ENCODE data around the gene CEP85. TPM values are rescaled to one million over a fixed set of nuclear protein-coding genes. Genes with fewer than 3 reads are reported as not detected.

The CEP85 gene
- total RNA-seq, 1 donor from 2014 or later: 3.5 TPM

GRCh38 chr1:26315874-26316850 lies 82.2 kb downstream of the CEP85 start:
- DNase-seq (ENCODE audit: low spot score): no peak

- no peak for DNase-seq (ENCODE audit: low spot score)
These were observed 83.1 kb downstream of the CEP85 start for GRCh38 chr1:26317146-26317545.

- DNase-seq (ENCODE audit: low spot score): no peak
These were observed 83.8 kb downstream of the CEP85 start, which contains the start of gene CD52 for GRCh38 chr1:26317612-26318337. TSS of gene CD52 (plus strand) at chr1:26317958. CDS start at chr1:26318018, 60 bp downstream.

- DNase-seq (ENCODE audit: low spot score): no peak
These were observed 84.5 kb downstream of the CEP85 start for GRCh38 chr1:26318338-26319064.

- DNase-seq (ENCODE audit: low spot score): no peak
These were observed 86.9 kb downstream of the CEP85 start for GRCh38 chr1:26320896-26321295.

- DNase-seq (ENCODE audit: low spot score): peak; percentile 95
These were observed 87.5 kb downstream of the CEP85 start for GRCh38 chr1:26321315-26322041.

GRCh38 chr1:26322042-26322331 lies 88.0 kb downstream of the CEP85 start:
- DNase-seq (ENCODE audit: low spot score): no peak

GRCh38 chr1:26323382-26323781 lies 89.4 kb downstream of the CEP85 start:
- no peak for DNase-seq (ENCODE audit: low spot score)

- no peak for DNase-seq (ENCODE audit: low spot score)
These were observed 90.5 kb downstream of the CEP85 start for GRCh38 chr1:26324550-26324949.

GRCh38 chr1:26327956-26328362 lies 94.0 kb downstream of the CEP85 start:
- DNase-seq (ENCODE audit: low spot score): no peak

Other genes starting within 250 kb of the CEP85 start
- 6.8 TPM for gene PAFAH2, start 236.1 kb upstream of the CEP85 start, total RNA-seq
- gene EXTL1, start 212.4 kb upstream of the CEP85 start, total RNA-seq: not detected
- not detected for gene SLC30A2, start 188.1 kb upstream of the CEP85 start, total RNA-seq
- gene TRIM63, start 166.6 kb upstream of the CEP85 start, total RNA-seq: 0.26 TPM
- 6.4 TPM for gene PDIK1L, start 122.4 kb upstream of the CEP85 start, total RNA-seq
- 6.3 TPM for gene FAM110D, start 75.1 kb upstream of the CEP85 start, total RNA-seq
- not detected for gene C1orf232, start 65.2 kb upstream of the CEP85 start, total RNA-seq
- 32.7 TPM for gene ZNF593, start 64.3 kb upstream of the CEP85 start, total RNA-seq
- not detected for gene ZNF593OS, start 62.4 kb upstream of the CEP85 start, total RNA-seq
- gene CNKSR1, start 56.7 kb upstream of the CEP85 start, total RNA-seq: 1.7 TPM
- not detected for gene CATSPER4, start 43.6 kb upstream of the CEP85 start, total RNA-seq
- 229 TPM for gene SH3BGRL3, start 45.9 kb downstream of the CEP85 start, total RNA-seq
- gene UBXN11, start 72.4 kb downstream of the CEP85 start, total RNA-seq: 22.2 TPM
- gene CD52, start 83.8 kb downstream of the CEP85 start, total RNA-seq: 27.1 TPM
- gene CRYBG2, start 119.9 kb downstream of the CEP85 start, total RNA-seq: 0.06 TPM
- gene ZNF683, start 138.6 kb downstream of the CEP85 start, total RNA-seq: not detected
- not detected for gene LIN28A, start 176.6 kb downstream of the CEP85 start, total RNA-seq
- gene DHDDS, start 198.1 kb downstream of the CEP85 start, total RNA-seq: 141 TPM
- gene HMGN2, start 238.2 kb downstream of the CEP85 start, total RNA-seq: 151 TPM